ENCODE measurements around the gene MDFIC2.

DNA sequence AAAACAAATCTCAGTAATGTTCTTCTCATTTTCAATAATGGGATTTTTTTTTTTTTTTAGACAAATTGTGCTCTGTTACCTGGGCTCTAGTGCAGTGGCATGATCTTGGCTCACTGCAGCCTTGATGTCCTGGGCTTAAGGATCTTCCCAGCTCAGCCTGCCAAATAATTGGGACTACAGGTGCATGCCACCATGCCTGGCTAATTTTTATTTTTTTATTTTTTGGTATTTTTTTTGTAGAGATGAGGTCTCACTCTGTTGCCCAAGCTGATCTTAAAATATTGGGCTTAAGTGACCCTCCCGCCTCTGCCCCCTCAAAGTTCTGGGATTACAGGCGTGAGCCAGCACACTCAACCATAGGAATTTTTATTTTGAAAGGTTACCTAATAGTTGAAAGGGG is 126.2 kb downstream of the MDFIC2 start:
- no peak for TF ChIP-seq POLR2A (IDR thresholded peaks at IDR 0.05)
- TF ChIP-seq POLR2AphosphoS5 (IDR thresholded peaks at IDR 0.05), result no peak

All from upper lobe of left lung (tissue), 4 donors.